HG03097 (cell line): Measurements from ENCODE around the gene CDH4.

Experiments
- ATAC-seq: cut with Tn5 transposase; IDR thresholded peaks from one replicate; pipeline ENCODE4 v1.9.1; 2021; ENCODE audit not compliant: unreplicated experiment, low FRiP score

CDH4 gene

GRCh38 chr20:61505508-61505907 lies 253.4 kb downstream of the CDH4 start:
- ATAC-seq: no peak

GRCh38 chr20:61507778-61508177 lies 255.7 kb downstream of the CDH4 start:
- no peak for ATAC-seq

- no peak for ATAC-seq
Measured at GRCh38 chr20:61508301-61509096, 256.4 kb downstream of the CDH4 start.

- no peak for ATAC-seq
Measured at GRCh38 chr20:61510778-61511330, 258.8 kb downstream of the CDH4 start.

GRCh38 chr20:61512475-61512874 lies 260.4 kb downstream of the CDH4 start:
- ATAC-seq: no peak

- ATAC-seq: no peak
Measured at GRCh38 chr20:61513124-61514017, 261.3 kb downstream of the CDH4 start.

- no peak for ATAC-seq
Measured at GRCh38 chr20:61514018-61514365, 261.9 kb downstream of the CDH4 start.

GRCh38 chr20:61514396-61514795 lies 262.3 kb downstream of the CDH4 start:
- no peak for ATAC-seq

- no peak for ATAC-seq
Measured at GRCh38 chr20:61514805-61515505, 262.9 kb downstream of the CDH4 start.

- ATAC-seq: no peak
Measured at GRCh38 chr20:61515922-61516321, 263.9 kb downstream of the CDH4 start.

GRCh38 chr20:61516346-61517208 lies 264.5 kb downstream of the CDH4 start:
- no peak for ATAC-seq

- no peak for ATAC-seq
Measured at GRCh38 chr20:61517419-61517818, 265.4 kb downstream of the CDH4 start.

GRCh38 chr20:61518424-61518951 lies 266.4 kb downstream of the CDH4 start:
- ATAC-seq: no peak

- ATAC-seq: no peak
Measured at GRCh38 chr20:61519488-61519887, 267.4 kb downstream of the CDH4 start.

- no peak for ATAC-seq
Measured at GRCh38 chr20:61520076-61520892, 268.2 kb downstream of the CDH4 start.

- ATAC-seq: no peak
Measured at GRCh38 chr20:61520893-61521460, 268.9 kb downstream of the CDH4 start.

- no peak for ATAC-seq
Measured at GRCh38 chr20:61521687-61522420, 269.8 kb downstream of the CDH4 start.
